ENCODE results near the gene DLX6.

DNA sequence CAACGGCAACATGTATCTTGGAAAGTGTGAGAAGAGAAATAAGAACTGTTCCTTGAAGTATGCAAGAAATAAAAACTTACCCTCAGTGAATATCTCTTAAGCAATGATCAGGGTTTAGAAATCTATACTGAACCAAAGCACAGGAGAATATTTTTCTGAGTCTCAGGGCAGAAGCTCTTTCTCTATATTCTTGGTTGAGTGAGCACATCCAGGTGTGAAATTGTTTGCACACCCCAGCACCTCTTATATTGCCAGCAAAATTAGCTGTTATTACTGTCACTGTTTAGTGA, 8.4 kb downstream of the DLX6 start:
- TF ChIP-seq POLR2A (IDR thresholded peaks at IDR 0.05) (no peak), POLR2AphosphoS5 (IDR thresholded peaks at IDR 0.05) (no peak)
- TF ChIP-seq, protein P1, sequence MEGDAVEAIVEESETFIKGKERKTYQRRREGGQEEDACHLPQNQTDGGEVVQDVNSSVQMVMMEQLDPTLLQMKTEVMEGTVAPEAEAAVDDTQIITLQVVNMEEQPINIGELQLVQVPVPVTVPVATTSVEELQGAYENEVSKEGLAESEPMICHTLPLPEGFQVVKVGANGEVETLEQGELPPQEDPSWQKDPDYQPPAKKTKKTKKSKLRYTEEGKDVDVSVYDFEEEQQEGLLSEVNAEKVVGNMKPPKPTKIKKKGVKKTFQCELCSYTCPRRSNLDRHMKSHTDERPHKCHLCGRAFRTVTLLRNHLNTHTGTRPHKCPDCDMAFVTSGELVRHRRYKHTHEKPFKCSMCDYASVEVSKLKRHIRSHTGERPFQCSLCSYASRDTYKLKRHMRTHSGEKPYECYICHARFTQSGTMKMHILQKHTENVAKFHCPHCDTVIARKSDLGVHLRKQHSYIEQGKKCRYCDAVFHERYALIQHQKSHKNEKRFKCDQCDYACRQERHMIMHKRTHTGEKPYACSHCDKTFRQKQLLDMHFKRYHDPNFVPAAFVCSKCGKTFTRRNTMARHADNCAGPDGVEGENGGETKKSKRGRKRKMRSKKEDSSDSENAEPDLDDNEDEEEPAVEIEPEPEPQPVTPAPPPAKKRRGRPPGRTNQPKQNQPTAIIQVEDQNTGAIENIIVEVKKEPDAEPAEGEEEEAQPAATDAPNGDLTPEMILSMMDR (IDR thresholded peaks at IDR 0.05): no peak
